Measurements from ENCODE around the gene CMIP. TPM values are rescaled to one million over a fixed set of nuclear protein-coding genes. Genes with fewer than 3 reads are reported as not detected.
A peak's percentile ranks its signal among the peaks of the same experiment; 100 is the strongest.
"Not testable (repeated sequence)": the region's sequence is repeated elsewhere in the genome, so short reads cannot be mapped to it uniquely, and the experiment has no call there.

Gene CMIP
- polyA plus RNA-seq, 1 experiment: 2.7 TPM

- ChIA-PET POLR2A (no interaction called here), CTCF (no interaction called here)
- Histone ChIP-seq H3K4me3 (ENCODE audit: low read depth, low read length) (no peak overlapping the region), H3K27ac (ENCODE audit: low read depth, low read length) (no peak overlapping the region), H3K27me3 (ENCODE audit: control insufficient read depth, insufficient read depth, low read length) (no peaks in the 10 kb centered on the region), H3K9me3 (ENCODE audit: control insufficient read depth, insufficient read depth, low read length) (peaks cover 3% of the 10 kb centered on the region)
- no peak for TF ChIP-seq CTCF (IDR thresholded peaks at IDR 0.05; ENCODE audit: low read depth, low read length)
- no peak for DNase-seq (ENCODE audit: low read depth, low spot score)
These were observed 76.6 kb downstream of the CMIP start for GRCh38 chr16:81521141-81521626.

GRCh38 chr16:81522108-81522701 lies 77.6 kb downstream of the CMIP start:
- POLR2A ChIA-PET: no interaction called here
- CTCF ChIA-PET: no interaction called here
- no peak overlapping the region for H3K4me3 ChIP-seq (ENCODE audit: low read depth, low read length)
- no peak overlapping the region for H3K27ac ChIP-seq (ENCODE audit: low read depth, low read length)
- no peaks in the 10 kb centered on the region for H3K27me3 ChIP-seq (ENCODE audit: control insufficient read depth, insufficient read depth, low read length)
- no peak for TF ChIP-seq CTCF (IDR thresholded peaks at IDR 0.05; ENCODE audit: low read depth, low read length)
- no peaks in the 10 kb centered on the region for H3K9me3 ChIP-seq (ENCODE audit: control insufficient read depth, insufficient read depth, low read length)
- no peak for DNase-seq (ENCODE audit: low read depth, low spot score)

GRCh38 chr16:81522851-81523250 lies 78.2 kb downstream of the CMIP start:
- H3K9me3 ChIP-seq (ENCODE audit: control insufficient read depth, insufficient read depth, low read length); DNase-seq (ENCODE audit: low read depth, low spot score); H3K27ac ChIP-seq (ENCODE audit: low read depth, low read length); CTCF ChIA-PET; H3K27me3 ChIP-seq (ENCODE audit: control insufficient read depth, insufficient read depth, low read length); POLR2A ChIA-PET; H3K4me3 ChIP-seq (ENCODE audit: low read depth, low read length): not testable (repeated sequence)

- Histone ChIP-seq H3K9me3 (ENCODE audit: control insufficient read depth, insufficient read depth, low read length) (no peaks in the 10 kb centered on the region), H3K27me3 (ENCODE audit: control insufficient read depth, insufficient read depth, low read length) (no peaks in the 10 kb centered on the region), H3K4me3 (ENCODE audit: low read depth, low read length) (no peak overlapping the region), H3K27ac (ENCODE audit: low read depth, low read length) (no peak overlapping the region)
- CTCF ChIA-PET: interaction anchor here (0.5 kb wide), 1 partner anchor 25 kb away, joined by 3 read pairs; no protein-coding TSS in a partner anchor
- no peak for TF ChIP-seq CTCF (IDR thresholded peaks at IDR 0.05; ENCODE audit: low read depth, low read length)
- peak; percentile 41 for DNase-seq (ENCODE audit: low read depth, low spot score)
- POLR2A ChIA-PET: no interaction called here
These were observed 78.9 kb downstream of the CMIP start for GRCh38 chr16:81523387-81524115.

- Histone ChIP-seq H3K27ac (ENCODE audit: low read depth, low read length) (no peak overlapping the region), H3K4me3 (ENCODE audit: low read depth, low read length) (no peak overlapping the region), H3K9me3 (ENCODE audit: control insufficient read depth, insufficient read depth, low read length) (no peaks in the 10 kb centered on the region), H3K27me3 (ENCODE audit: control insufficient read depth, insufficient read depth, low read length) (no peaks in the 10 kb centered on the region)
- ChIA-PET POLR2A (no interaction called here), CTCF (no interaction called here)
- no peak for TF ChIP-seq CTCF (IDR thresholded peaks at IDR 0.05; ENCODE audit: low read depth, low read length)
- no peak for DNase-seq (ENCODE audit: low read depth, low spot score)
These were observed 79.8 kb downstream of the CMIP start for GRCh38 chr16:81524382-81524781.

GRCh38 chr16:81524885-81525284 lies 80.3 kb downstream of the CMIP start:
- H3K4me3 ChIP-seq (ENCODE audit: low read depth, low read length); CTCF ChIA-PET; DNase-seq (ENCODE audit: low read depth, low spot score); H3K27ac ChIP-seq (ENCODE audit: low read depth, low read length); H3K27me3 ChIP-seq (ENCODE audit: control insufficient read depth, insufficient read depth, low read length); POLR2A ChIA-PET; H3K9me3 ChIP-seq (ENCODE audit: control insufficient read depth, insufficient read depth, low read length): not testable (repeated sequence)
